ENCODE data around the gene LYPD5.

- TF ChIP-seq CTCF (IDR thresholded peaks at IDR 0.05; ENCODE audit: insufficient read depth, low read length, poor library complexity, severe bottlenecking) (no peak), EZH2phosphoT487 (conservative IDR thresholded peaks at IDR 0.05; ENCODE audit: low read length) (no peak)
Observed at GRCh38 chr19:43765109-43765876, 37.0 kb downstream of the LYPD5 start.
